ENCODE data around the gene PPP2CA. TPM values are rescaled to one million over a fixed set of nuclear protein-coding genes. Genes with fewer than 3 reads are reported as not detected.

The PPP2CA gene
- total and polyA plus RNA-seq, 2 of the 13 experiments (the other 11 are each of a cell fraction or from before 2014, with no cell fraction given): 82.4 to 171 TPM

GRCh38 chr5:134226441-134227192 is 744 bp upstream of the PPP2CA start (continued):
- TF ChIP-seq U2AF2 (IDR thresholded peaks at IDR 0.05; ENCODE audit: low read depth, low read length) (no peak), ZNF598 (CRISPR knock-in tag; IDR thresholded peaks at IDR 0.05; ENCODE audit: borderline replicate concordance) (no peak), ZNF674 (CRISPR knock-in tag; IDR thresholded peaks at IDR 0.05; ENCODE audit: low read depth) (no peak), CC2D1A (CRISPR knock-in tag; IDR thresholded peaks at IDR 0.05) (no peak), TBP (CRISPR knock-in tag; IDR thresholded peaks at IDR 0.05) (no peak), PHF5A (CRISPR knock-in tag; IDR thresholded peaks at IDR 0.05; ENCODE audit: low read depth, unreplicated experiment) (no peak), ZNF207 (IDR thresholded peaks at IDR 0.05; ENCODE audit: borderline replicate concordance) (no peak), DR1 (CRISPR knock-in tag; IDR thresholded peaks at IDR 0.05) (no peak), ZNF720 (CRISPR knock-in tag; IDR thresholded peaks at IDR 0.05) (no peak), ZUFSP (CRISPR knock-in tag; IDR thresholded peaks at IDR 0.05; ENCODE audit: borderline replicate concordance) (no peak), ZNF83 (CRISPR knock-in tag; IDR thresholded peaks at IDR 0.05; ENCODE audit: borderline replicate concordance) (no peak), KDM3A (CRISPR knock-in tag; IDR thresholded peaks at IDR 0.05; ENCODE audit: low read depth) (no peak), ZNF616 (CRISPR knock-in tag; IDR thresholded peaks at IDR 0.05; ENCODE audit: low read depth) (no peak; the same call in 1 of the 2 replicates), TRIM24 (CRISPR knock-in tag; IDR thresholded peaks at IDR 0.05) (no peak), BRF2 (CRISPR knock-in tag; IDR thresholded peaks at IDR 0.05) (no peak), ZNF484 (CRISPR knock-in tag; IDR thresholded peaks at IDR 0.05; ENCODE audit: borderline replicate concordance, low read depth) (no peak), PRPF4 (IDR thresholded peaks at IDR 0.05; ENCODE audit: low read depth, low read length, poor library complexity, severe bottlenecking) (no peak), ZNF503 (CRISPR knock-in tag; IDR thresholded peaks at IDR 0.05) (no peak), RNF219 (CRISPR knock-in tag; IDR thresholded peaks at IDR 0.05) (no peak), SIN3A (IDR thresholded peaks at IDR 0.05; ENCODE audit: borderline replicate concordance, low read depth, low read length) (no peak), TIGD3 (CRISPR knock-in tag; IDR thresholded peaks at IDR 0.05; ENCODE audit: borderline replicate concordance) (no peak; the same call in 1 of the 2 replicates), ZSCAN31 (CRISPR knock-in tag; IDR thresholded peaks at IDR 0.05; ENCODE audit: low read depth) (no peak)

Data from HepG2 (cell line).